HepG2 (cell line): ENCODE data around the gene MED12L. TPM values are rescaled to one million over a fixed set of nuclear protein-coding genes. Genes with fewer than 3 reads are reported as not detected.
A peak's percentile ranks its signal among the peaks of the same experiment; 100 is the strongest.

ENCODE experiments used
- AFF4 ChIP-seq: sonication (generic); formaldehyde crosslinking; IDR thresholded peaks from 2 replicates; pipeline ENCODE4 v1.4.0; 2020; ENCODE audit warnings: missing genetic modification reagents
- BRD4 ChIP-seq: sonication (generic); formaldehyde crosslinking; IDR thresholded peaks from 2 replicates; pipeline ENCODE4 v1.4.0; 2020; ENCODE audit warnings: missing genetic modification reagents
- EP300 ChIP-seq, 3 experiments: sonication (generic) in 1 of 3; formaldehyde crosslinking in 1 of 3; IDR thresholded peaks; 2 replicates each; pipeline versions ENCODE4 v1.5.1 to v1.6.1; 2011 to 2020; ENCODE audit warnings: low read depth in 2 of 3, low read length in 2 of 3, borderline replicate concordance in 1 of 3, improper control_type of control experiment in 1 of 3, mild to moderate bottlenecking in 1 of 3, missing genetic modification reagents in 1 of 3, moderate library complexity in 1 of 3
- HIC2 ChIP-seq: sonication (generic); formaldehyde crosslinking; IDR thresholded peaks from 2 replicates; pipeline ENCODE4 v1.9.0; 2022; ENCODE audit warnings: low read depth, missing genetic modification reagents
- KDM1A ChIP-seq: IDR thresholded peaks from 2 replicates; pipeline ENCODE4 v1.6.1; 2016; ENCODE audit warnings: missing compliant biosample characterization
- PRPF4 ChIP-seq: fragments of 200-400 bp; formaldehyde crosslinking; IDR thresholded peaks from 2 replicates; pipeline ENCODE4 v1.6.1; 2016; ENCODE audit warnings: low read length, low read depth; ENCODE audit not compliant: poor library complexity, severe bottlenecking
- SATB2 ChIP-seq: sonication (generic); formaldehyde crosslinking; IDR thresholded peaks from 2 replicates; pipeline ENCODE4 v1.5.0; 2020; ENCODE audit warnings: missing genetic modification reagents
- SETDB1 ChIP-seq: sonication (generic); formaldehyde crosslinking; IDR thresholded peaks from 2 replicates; pipeline ENCODE4 v1.5.1; 2020; ENCODE audit warnings: missing genetic modification reagents, mild to moderate bottlenecking, borderline replicate concordance
- SMAD1 ChIP-seq: sonication (generic); formaldehyde crosslinking; IDR thresholded peaks from 2 replicates; pipeline ENCODE4 v1.4.0; 2020; ENCODE audit warnings: missing genetic modification reagents, low read depth, mild to moderate bottlenecking, borderline replicate concordance
- SP2 ChIP-seq: sonication (generic); formaldehyde crosslinking; IDR thresholded peaks from 2 replicates; pipeline ENCODE4 v1.5.1; 2020; ENCODE audit warnings: mild to moderate bottlenecking, missing genetic modification reagents
- TBX2 ChIP-seq: sonication (generic); formaldehyde crosslinking; IDR thresholded peaks from 2 replicates; pipeline ENCODE4 v1.5.0; 2020; ENCODE audit warnings: missing genetic modification reagents, mild to moderate bottlenecking, borderline replicate concordance
- TCF7 ChIP-seq: sonication (generic); IDR thresholded peaks from 2 replicates; pipeline ENCODE4 v1.6.1; 2016; ENCODE audit warnings: antibody characterized with exemption, low read depth
- ZFP36L1 ChIP-seq: sonication (generic); formaldehyde crosslinking; IDR thresholded peaks from 2 replicates; pipeline ENCODE4 v1.8.0; 2022; ENCODE audit warnings: mild to moderate bottlenecking, missing genetic modification reagents, moderate library complexity
- ZFY ChIP-seq: sonication (generic); formaldehyde crosslinking; IDR thresholded peaks from 2 replicates; pipeline ENCODE4 v1.4.0; 2020; ENCODE audit warnings: missing genetic modification reagents
- ZNF253 ChIP-seq: sonication (generic); formaldehyde crosslinking; IDR thresholded peaks from 2 replicates; pipeline ENCODE4 v1.8.0; 2022; ENCODE audit warnings: mild to moderate bottlenecking, missing genetic modification reagents, borderline replicate concordance
- ZNF264 ChIP-seq: sonication (generic); formaldehyde crosslinking; IDR thresholded peaks from 2 replicates; pipeline ENCODE4 v1.4.0; 2020; ENCODE audit warnings: missing genetic modification reagents
- ZNF512 ChIP-seq: sonication (generic); formaldehyde crosslinking; IDR thresholded peaks from 2 replicates; pipeline ENCODE4 v1.4.0; 2020; ENCODE audit warnings: mild to moderate bottlenecking, missing genetic modification reagents
- ZNF800 ChIP-seq: sonication (generic); formaldehyde crosslinking; IDR thresholded peaks from 2 replicates; pipeline ENCODE4 v1.4.0; 2020; ENCODE audit warnings: missing genetic modification reagents
- ZNF879 ChIP-seq: sonication (generic); formaldehyde crosslinking; IDR thresholded peaks from 2 replicates; pipeline ENCODE4 v1.8.1; 2023; ENCODE audit warnings: missing genetic modification reagents
- polyA plus RNA-seq, 8 experiments: library from polyadenylated mRNA; depleted of rRNA in 3 of 8; stranded (reverse) in 7 of 8; unstranded in 1 of 8; fragments of >200 nt; fragmentation: Illumina TruSeq in 4 of 8; extraction: Trizol in 4 of 8; gene quantifications; 2 replicates each; pipeline versions ENCODE4 v1.2.1 to v1.2.3, GENCODE V29; 2011 to 2016; ENCODE audit warnings: low read depth in 4 of 8, missing spikeins in 1 of 8, mixed read lengths in 1 of 8; ENCODE audit not compliant: insufficient read depth in 1 of 8
- total RNA-seq, 5 experiments: library from RNA; depleted of rRNA; stranded (reverse); fragments of >200 nt; fragmentation: Illumina TruSeq; extraction: Trizol; gene quantifications; 2 replicates each; pipeline ENCODE4 v1.2.3, GENCODE V29; 2016; ENCODE audit warnings: low read depth in 1 of 5

MED12L gene
- total and polyA plus RNA-seq, 2 of the 13 experiments (the other 11 are each of a cell fraction or from before 2014, with no cell fraction given): 0.07 to 0.64 TPM

GRCh38 chr3:151197981-151198767, 112.7 kb downstream of the MED12L start (continued):
- no peak for TF ChIP-seq ZNF800
- TF ChIP-seq TCF7: peak; percentile 100
- TF ChIP-seq TBX2 (CRISPR knock-in tag): peak; percentile 97
- peak; percentile 57; the same call in 1 of the 2 replicates for TF ChIP-seq ZNF264
- no peak for TF ChIP-seq SETDB1 (CRISPR knock-in tag)
- TF ChIP-seq PRPF4: no peak
- TF ChIP-seq ZFP36L1 (CRISPR knock-in tag): peak; percentile 90; the same call in 1 of the 2 replicates
- TF ChIP-seq EP300 (IDR thresholded peaks at IDR 0.05; ENCODE audit: low read depth in 2 of 2, low read length in 2 of 2): peak; percentile 87 to 98
- TF ChIP-seq EP300 (CRISPR knock-in tag; IDR thresholded peaks at IDR 0.05; ENCODE audit: borderline replicate concordance): peak; percentile 93
- no peak for TF ChIP-seq SP2 (CRISPR knock-in tag)
- no peak for TF ChIP-seq HIC2 (CRISPR knock-in tag)
- no peak for TF ChIP-seq SMAD1
- no peak for TF ChIP-seq SATB2 (CRISPR knock-in tag)
- TF ChIP-seq ZNF879 (CRISPR knock-in tag): no peak
- TF ChIP-seq ZNF253: no peak
- TF ChIP-seq BRD4 (CRISPR knock-in tag): peak; percentile 61; the same call in 1 of the 2 replicates
- no peak for TF ChIP-seq ZNF512
- TF ChIP-seq ZFY (CRISPR knock-in tag): no peak
- no peak for TF ChIP-seq AFF4
- TF ChIP-seq KDM1A (CRISPR knock-in tag): peak; percentile 61; the same call in 1 of the 2 replicates
